Measurements from ENCODE around the gene PACRG.

PACRG gene

GRCh38 chr6:163008626-163009025, 280.9 kb downstream of the PACRG start:
- DNase-seq (ENCODE audit: low spot score): no peak

DNA sequence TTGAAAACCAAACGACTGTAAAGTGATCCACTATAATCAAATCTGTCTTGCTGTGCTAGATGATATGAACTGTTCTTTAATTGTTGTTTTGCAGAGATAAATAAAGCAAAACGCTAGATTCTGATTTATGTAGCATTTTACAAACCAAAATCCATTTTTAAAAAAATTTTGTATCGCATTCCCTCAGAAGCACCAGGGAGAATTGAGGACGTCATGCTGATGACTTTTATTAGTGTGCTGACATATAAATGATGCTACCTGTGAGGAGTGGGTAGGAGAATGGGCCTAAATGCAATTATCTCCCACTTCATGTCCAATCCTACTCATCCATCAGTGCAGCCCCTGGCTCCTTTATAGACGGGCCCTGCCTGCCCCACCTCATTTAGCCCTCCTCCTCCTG, 282.4 kb downstream of the PACRG start:
- DNase-seq (ENCODE audit: low spot score): no peak

DNA sequence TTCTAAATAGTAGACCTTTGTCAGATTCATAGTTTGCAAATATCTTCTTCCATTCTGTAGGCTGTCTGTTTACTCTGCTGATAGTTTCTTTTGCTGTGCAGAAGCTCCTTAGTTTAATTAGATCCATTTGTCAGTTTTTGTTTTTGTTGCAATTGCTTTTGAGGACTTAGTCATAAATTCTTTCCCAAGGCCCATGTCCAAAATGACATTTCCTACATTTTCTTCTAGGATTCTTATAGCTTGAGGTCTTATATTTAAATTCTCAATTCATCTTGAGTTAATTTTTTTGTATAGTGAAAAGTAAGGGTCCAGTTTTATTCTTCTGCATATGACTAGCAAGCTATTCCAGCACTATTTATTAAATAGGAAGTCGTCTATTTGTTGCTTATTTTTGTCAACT, 287.0 kb downstream of the PACRG start:
- DNase-seq (ENCODE audit: low spot score): no peak

GRCh38 chr6:163017801-163018200, 290.0 kb downstream of the PACRG start:
- DNase-seq (ENCODE audit: low spot score): no peak

DNA sequence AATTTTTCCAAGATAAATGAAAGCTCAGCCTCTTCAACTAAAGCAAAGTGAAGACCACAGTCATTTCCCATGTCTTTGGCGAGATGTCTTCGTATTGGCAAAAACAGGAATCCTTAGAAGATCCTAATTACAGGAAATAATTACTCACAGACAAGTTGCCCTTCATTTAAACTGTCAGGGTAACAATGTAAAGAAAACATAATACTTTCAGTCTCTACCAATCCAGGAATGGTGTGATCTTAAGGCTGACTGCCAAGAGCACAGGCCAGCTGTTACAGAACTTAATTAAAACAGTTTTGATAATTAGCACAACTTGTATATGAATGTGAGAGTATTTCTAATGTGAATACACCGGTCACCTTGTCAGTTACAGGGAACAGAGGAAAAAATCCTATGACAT, 292.2 kb downstream of the PACRG start:
- DNase-seq (ENCODE audit: low spot score): no peak

DNA sequence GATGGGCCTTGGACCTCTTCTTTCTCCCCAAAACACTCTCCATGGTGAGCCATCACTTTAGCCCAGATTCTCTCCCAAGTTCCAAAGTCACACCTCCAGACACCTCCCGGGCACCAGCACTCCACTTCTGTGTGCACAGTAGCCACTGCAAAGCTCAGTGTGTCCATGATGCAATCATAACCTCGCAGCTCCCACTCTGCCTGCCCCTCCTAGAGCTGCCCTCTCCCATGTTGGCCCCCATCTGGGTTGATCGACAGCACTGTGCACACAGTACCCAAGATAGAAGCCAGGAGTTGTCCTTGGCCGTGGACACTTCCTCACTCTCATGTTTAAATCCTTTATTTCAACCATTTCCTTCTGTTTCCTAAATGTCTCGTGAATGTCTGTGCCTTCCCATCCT, 293.3 kb downstream of the PACRG start:
- DNase-seq (ENCODE audit: low spot score): no peak

- DNase-seq (ENCODE audit: low spot score): no peak
These were observed 295.9 kb downstream of the PACRG start for GRCh38 chr6:163023700-163024099.

DNA sequence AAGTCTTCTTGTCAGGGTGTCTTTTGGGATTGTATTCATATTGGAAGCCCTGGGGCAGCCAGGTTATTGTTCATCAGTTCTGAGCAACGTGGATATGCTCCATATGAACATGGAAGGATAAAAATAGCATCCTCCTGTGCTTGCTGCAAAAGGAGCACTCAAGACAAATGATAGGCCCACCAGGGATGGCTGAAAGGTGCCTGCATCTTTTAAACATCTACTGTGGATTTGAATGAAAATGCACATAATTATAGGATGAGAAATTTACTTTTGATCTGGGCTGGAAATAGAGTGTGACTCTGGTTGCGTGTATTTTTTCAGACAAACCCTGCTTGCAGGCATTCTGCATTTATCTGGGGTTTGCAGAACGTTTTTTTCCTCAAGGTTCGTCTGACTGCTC, 299.1 kb downstream of the PACRG start:
- DNase-seq (ENCODE audit: low spot score): no peak

DNA sequence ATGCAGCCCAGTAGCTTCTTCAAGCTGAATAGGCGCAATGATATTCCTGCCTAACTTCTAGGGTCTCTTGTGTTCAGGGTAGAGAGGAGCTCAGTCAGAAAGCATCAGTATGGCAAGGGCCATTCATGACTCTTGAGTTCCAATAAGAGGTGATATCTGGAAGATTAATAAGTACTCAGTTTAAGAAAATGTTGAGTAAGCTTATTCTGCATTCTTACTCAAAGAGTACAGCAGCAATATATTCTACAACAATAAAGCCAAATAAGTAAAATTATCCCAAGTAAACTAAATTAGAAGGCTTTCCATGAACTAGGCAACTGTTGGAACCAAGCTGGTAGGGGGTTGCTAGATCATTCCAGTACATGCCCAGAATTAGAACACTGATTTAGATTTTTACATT, 303.2 kb downstream of the PACRG start:
- DNase-seq (ENCODE audit: low spot score): no peak

DNA sequence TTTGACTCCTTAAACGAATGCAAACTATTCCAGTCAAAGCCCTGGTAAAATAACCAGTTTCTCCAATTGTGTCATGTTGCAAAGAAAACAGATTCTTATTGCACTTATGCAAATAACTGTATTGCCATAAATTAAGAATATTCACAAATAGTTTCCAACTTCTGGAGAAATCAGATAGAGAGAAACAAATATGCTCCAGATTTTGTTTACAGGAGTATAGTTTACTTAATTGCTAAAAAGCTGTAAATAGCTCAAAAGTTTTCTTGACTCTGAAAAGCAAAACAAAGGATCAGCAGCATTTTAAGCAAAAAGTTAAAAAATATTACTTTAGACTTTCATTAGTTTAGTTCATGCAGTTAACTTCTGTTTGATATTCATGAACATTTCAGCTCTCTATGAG, 304.2 kb downstream of the PACRG start:
- DNase-seq (ENCODE audit: low spot score): no peak

- no peak for DNase-seq (ENCODE audit: low spot score)
These were observed 308.4 kb downstream of the PACRG start for GRCh38 chr6:163036160-163036645.

- no peak for DNase-seq (ENCODE audit: low spot score)
These were observed 310.5 kb downstream of the PACRG start for GRCh38 chr6:163038317-163038716.

DNA sequence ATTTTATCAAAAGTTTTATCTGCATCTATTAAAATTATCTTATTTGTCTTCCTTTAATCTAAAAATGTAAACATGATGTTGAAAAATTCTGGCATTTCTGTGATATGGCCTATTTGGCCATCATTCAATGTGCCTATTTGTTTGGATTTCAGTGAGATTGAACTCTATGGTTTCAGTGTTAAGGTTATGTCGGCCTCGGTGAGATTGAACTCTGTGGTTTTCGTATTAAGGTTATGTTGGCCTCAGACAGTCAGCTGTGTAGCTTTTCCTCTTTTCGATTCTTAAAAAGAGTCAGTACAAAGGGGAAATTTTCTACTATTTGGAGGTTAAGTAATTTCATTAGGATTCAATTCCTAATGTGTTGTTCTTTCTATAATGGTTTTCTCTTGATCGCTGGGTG, 320.6 kb downstream of the PACRG start:
- DNase-seq (ENCODE audit: low spot score): no peak

DNA sequence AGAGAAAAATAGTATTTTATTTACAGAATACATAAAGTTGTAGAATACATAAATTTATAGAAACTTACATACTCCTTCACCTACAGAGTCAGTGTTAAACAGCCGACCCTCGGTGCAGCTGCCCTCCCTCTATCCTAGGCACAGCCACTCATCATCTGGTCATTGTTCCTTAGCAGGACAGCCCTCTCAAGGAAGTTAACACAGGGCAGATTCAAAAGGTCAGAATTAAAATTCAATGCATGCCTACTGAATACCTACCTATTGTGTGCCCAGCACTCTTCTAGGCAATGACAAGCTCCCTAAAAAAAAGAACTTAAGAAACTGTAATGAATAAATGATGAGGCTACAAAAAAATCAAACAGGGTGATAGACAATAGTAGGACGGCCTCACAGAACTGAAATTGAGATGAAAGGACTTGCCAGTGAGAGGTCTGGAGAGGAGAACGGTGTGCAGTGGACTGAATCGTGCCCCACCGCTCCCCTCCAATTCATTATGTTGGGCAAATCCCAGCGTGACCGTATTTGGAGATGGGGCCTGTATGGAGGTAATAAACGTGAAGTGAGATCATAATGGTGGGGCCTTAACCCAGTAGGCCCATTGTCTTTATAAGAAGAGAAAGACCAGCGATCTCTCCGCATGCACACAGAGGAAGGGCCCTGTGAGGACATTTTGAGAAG, 326.0 kb downstream of the PACRG start:
- no peak for DNase-seq (ENCODE audit: low spot score)

- no peak for DNase-seq (ENCODE audit: low spot score)
These were observed 326.9 kb downstream of the PACRG start for GRCh38 chr6:163054641-163055040.

GRCh38 chr6:163057260-163057659, 329.5 kb downstream of the PACRG start:
- DNase-seq (ENCODE audit: low spot score): no peak

DNA sequence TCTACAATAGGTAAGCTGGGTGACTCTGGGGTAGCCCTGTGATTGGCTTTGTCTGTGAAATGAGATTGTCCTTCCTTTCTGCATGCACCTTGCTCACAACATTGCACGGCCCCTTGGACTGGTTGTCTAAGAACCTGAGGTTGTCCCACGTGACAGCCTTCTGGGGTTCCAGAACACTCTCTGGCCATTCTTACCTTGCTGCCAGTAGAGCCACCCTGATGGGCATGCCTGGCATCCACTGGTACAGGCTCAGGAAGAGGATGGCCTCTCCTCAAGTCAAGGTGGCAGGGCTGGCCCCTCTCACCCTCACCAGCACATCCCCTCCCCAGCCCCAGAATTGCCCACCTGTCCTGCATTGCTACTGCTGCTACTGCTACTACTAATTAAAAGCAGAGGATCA, 335.0 kb downstream of the PACRG start:
- no peak for DNase-seq (ENCODE audit: low spot score)

DNA sequence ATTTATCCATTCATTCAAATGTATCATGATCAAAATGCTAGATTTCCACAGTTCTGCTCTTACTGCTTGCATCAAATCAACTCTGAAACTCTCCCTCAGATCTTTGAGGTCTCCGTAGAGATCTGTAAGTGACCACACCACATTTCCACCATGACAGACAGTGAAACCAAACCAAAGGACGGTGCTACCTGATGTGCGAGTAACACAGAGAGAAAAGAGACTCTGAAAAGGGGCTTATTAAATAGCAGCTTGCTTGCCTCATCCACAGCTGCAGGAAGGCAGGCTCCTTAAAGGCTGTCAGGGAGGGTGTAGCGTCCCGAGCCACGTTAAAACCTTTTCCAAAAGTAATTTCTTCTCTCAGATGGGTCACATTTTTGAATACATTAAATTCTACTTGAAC, 335.8 kb downstream of the PACRG start:
- no peak for DNase-seq (ENCODE audit: low spot score)

DNA sequence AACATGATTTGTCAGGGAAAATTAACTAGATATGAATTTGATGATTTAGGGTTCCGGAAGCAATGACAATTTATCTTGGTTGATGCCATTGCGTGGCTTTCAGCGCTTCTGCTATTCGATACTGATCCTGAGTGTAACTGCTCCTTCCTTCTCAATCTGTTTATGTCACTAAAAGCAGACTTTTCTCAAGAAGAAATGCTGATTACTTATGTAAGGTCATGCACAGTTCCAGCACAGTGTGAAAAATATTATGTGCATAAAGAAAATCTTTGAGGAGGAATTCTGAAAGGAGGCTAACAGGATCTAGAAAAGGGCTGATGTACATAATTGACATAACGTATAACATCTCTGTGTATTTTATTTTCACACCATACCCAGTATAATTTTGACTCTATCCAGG, 336.6 kb downstream of the PACRG start:
- DNase-seq (ENCODE audit: low spot score): no peak

GRCh38 chr6:163066200-163066599, 338.4 kb downstream of the PACRG start:
- no peak for DNase-seq (ENCODE audit: low spot score)

DNA sequence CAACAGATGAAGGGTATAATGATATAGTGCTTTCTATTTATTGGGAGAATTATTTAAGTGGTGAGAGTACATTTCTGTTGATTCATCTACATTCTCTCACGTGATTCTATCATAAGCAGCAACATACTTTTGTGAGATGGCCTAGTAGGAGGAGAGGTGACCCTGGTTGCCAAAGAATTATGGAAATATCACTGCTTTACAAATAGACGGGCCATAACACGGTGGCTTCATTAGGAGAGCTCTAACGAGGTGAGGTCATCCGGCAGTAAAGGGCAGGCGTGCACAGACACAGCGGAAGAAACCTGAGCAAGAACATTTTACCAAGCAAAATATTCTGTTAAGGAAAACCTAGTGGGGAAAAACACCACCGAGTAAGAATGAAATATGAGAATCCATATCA, 349.4 kb downstream of the PACRG start:
- no peak for DNase-seq (ENCODE audit: low spot score)

DNA sequence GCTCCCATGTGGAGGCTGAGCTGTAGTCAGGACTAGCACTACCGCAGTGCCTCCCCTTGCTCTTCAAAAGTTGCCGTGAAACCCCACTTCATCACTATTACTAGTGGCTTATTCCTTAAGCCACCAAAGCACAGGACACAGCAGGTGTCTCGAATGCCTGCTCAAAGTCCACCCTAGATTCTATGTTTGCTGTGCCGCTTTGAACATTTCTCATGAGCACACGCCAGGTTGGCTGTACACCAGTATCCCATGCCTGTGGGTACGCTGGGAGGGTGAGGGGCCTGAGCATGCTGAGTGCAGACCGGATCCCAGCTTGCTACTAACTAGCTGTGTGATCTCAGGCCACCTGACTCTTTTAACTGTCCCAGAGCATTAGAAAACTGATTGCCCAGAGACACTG, 350.9 kb downstream of the PACRG start:
- DNase-seq (ENCODE audit: low spot score): no peak

DNA sequence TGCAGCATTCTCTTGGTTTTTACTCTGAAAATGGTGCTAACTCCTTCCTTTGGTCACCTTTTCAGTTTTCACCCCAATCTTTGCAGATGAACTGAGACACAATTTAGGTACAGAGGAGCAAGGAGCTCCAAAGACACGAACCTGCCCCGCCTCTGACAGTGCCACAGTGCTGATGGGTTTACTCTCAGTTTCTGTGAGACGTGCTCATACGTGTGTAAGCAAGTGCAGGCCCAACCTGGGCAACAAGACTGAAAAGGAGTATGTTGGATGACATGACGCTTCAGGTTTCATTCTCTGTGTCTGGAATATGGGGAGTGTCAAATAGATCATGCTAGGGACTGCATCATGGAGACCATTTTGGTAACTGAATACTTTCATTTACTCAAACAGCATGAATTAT, 352.5 kb downstream of the PACRG start:
- DNase-seq (ENCODE audit: low spot score): no peak

- DNase-seq (ENCODE audit: low spot score): no peak
These were observed 355.4 kb downstream of the PACRG start for GRCh38 chr6:163083141-163083540.

GRCh38 chr6:163085426-163085825, 357.7 kb downstream of the PACRG start:
- no peak for DNase-seq (ENCODE audit: low spot score)
